Muscle layer of colon (tissue), 2 donors: ENCODE results near the gene MDM2.
A peak's percentile ranks its signal among the peaks of the same experiment; 100 is the strongest.
"Not testable (repeated sequence)": the region's sequence is repeated elsewhere in the genome, so short reads cannot be mapped to it uniquely, and the experiment has no call there.

Experiments
- H3K27ac ChIP-seq: one replicate; pipeline ENCODE4 v1.7.0; 2013; ENCODE audit warnings: low read depth, mild to moderate bottlenecking, low read length, moderate library complexity
- H3K27me3 ChIP-seq, 2 donors: one replicate each; pipeline ENCODE4 v1.7.0; 2013; ENCODE audit warnings: low read length in 2 of 2, mild to moderate bottlenecking in 2 of 2; ENCODE audit not compliant: insufficient read depth in 2 of 2, control insufficient read depth in 1 of 2
- H3K36me3 ChIP-seq: one replicate; pipeline ENCODE4 v1.7.0; 2013; ENCODE audit warnings: mild to moderate bottlenecking, low read length; ENCODE audit not compliant: insufficient read depth
- H3K4me1 ChIP-seq: one replicate; pipeline ENCODE4 v1.7.0; 2013; ENCODE audit warnings: mild to moderate bottlenecking, low read length; ENCODE audit not compliant: insufficient read depth
- H3K4me3 ChIP-seq, 2 donors: one replicate each; pipeline ENCODE4 v1.7.0; 2013; ENCODE audit warnings: low read length in 2 of 2, low read depth in 1 of 2, mild to moderate bottlenecking in 1 of 2, moderate library complexity in 1 of 2
- H3K9ac ChIP-seq: one replicate; pipeline ENCODE4 v1.7.0; 2013; ENCODE audit warnings: low read length
- H3K9me3 ChIP-seq: one replicate; pipeline ENCODE4 v1.7.0; 2013; ENCODE audit warnings: mild to moderate bottlenecking, low read length
- donor health status: abdominal sarcoma.
- donor health status: Adenocarcinoma of cecum.

The MDM2 gene

GRCh38 chr12:68800294-68800693 is 7.7 kb upstream of the MDM2 start:
- Histone ChIP-seq H3K9me3 (no peaks in the 10 kb centered on the region), H3K4me1 (no peaks in the 10 kb centered on the region), H3K4me3 (no peak overlapping the region), H3K9ac (no peak overlapping the region), H3K27ac (no peak overlapping the region), H3K27me3 (no peaks in the 10 kb centered on the region), H3K36me3 (no peaks in the 10 kb centered on the region)

- H3K9ac ChIP-seq, H3K4me1 ChIP-seq, H3K27me3 ChIP-seq, H3K9me3 ChIP-seq, H3K27ac ChIP-seq, H3K36me3 ChIP-seq, H3K4me3 ChIP-seq: not testable (repeated sequence)
These were observed 6.9 kb upstream of the MDM2 start for GRCh38 chr12:68801124-68801523.

DNA sequence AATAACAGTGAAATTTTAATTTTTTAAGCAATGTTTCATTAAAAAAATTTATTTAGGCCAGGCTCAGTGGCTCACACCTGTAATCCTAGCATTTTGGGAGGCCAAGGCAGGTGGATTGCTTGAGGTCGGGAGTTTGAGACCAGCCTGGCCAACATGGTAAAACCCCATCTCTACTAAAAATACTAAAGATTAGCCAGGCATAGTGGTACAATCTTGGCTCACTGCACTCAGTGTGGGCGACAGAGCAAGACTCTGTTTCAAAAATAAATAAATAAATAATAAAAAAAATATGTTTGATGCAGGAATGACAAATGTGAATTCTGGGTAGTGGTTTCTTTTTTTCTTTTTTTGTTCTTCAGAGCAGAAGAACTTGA is 5.6 kb upstream of the MDM2 start:
- H3K4me1 ChIP-seq, H3K9ac ChIP-seq, H3K27me3 ChIP-seq, H3K36me3 ChIP-seq, H3K4me3 ChIP-seq, H3K9me3 ChIP-seq, H3K27ac ChIP-seq: not testable (repeated sequence)

DNA sequence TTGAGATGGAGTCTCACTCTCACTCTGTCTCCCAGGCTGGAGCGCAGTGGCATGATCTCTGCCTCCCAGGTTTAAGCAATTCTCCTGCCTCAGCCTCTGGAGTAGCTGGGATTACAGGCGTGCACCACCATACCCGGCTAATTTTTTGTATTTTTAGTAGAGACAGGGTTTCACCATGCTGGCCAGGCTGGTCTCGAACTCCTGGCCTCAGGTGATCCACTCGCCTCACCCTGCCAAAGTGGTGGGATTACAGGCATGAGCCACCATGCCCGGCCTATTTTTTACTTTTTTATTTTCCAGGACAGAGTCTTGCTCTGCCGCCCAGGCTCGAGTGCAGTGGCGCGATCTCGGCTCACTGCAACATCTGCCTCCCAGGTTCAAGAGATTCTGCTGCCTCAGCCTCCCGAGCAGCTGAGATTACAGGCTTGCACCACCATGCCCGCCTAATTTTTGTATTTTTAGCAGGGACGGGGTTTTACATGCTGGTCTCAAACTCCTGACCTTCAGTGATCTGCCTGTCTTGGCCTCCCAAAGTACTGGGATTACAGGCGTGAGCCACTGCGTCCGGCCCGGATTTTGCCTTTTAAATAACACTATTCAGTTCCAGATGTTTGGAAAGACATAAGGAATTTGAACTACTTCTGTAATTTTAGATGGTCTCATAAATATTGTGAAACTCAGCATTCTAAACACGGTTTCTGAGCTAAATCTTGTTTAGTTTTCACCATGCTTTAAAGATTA is 4.9 kb upstream of the MDM2 start:
- H3K27ac ChIP-seq, H3K9me3 ChIP-seq: not testable (repeated sequence)

GRCh38 chr12:68803948-68804656 is 3.9 kb upstream of the MDM2 start:
- Histone ChIP-seq H3K36me3 (no peaks in the 10 kb centered on the region), H3K9me3 (no peaks in the 10 kb centered on the region), H3K4me1 (peaks cover 3% of the 10 kb centered on the region), H3K27ac (no peak overlapping the region), H3K27me3 (no peaks in the 10 kb centered on the region), H3K9ac (no peak overlapping the region), H3K4me3 (no peak overlapping the region)

More for the DNA sequence above, 4.9 kb upstream of the MDM2 start:
- not testable (repeated sequence) for H3K9ac ChIP-seq, H3K36me3 ChIP-seq, H3K27me3 ChIP-seq, H3K4me3 ChIP-seq, H3K4me1 ChIP-seq

GRCh38 chr12:68804657-68805591 is 3.1 kb upstream of the MDM2 start:
- Histone ChIP-seq H3K36me3 (peaks cover 4% of the 10 kb centered on the region), H3K27ac (no peak overlapping the region)

GRCh38 chr12:68805592-68806120 is 2.3 kb upstream of the MDM2 start:
- no peak overlapping the region for H3K4me3 ChIP-seq
- H3K9me3 ChIP-seq = no peaks in the 10 kb centered on the region
- H3K4me1 ChIP-seq = peaks cover 9% of the 10 kb centered on the region
- no peaks in the 10 kb centered on the region for H3K27me3 ChIP-seq
- no peak overlapping the region for H3K27ac ChIP-seq
- no peak overlapping the region for H3K9ac ChIP-seq
- H3K36me3 ChIP-seq = peaks cover 5% of the 10 kb centered on the region

More at GRCh38 chr12:68804657-68805591, 3.1 kb upstream of the MDM2 start:
- Histone ChIP-seq H3K9ac (no peak overlapping the region), H3K4me3 (no peak overlapping the region), H3K4me1 (peaks cover 9% of the 10 kb centered on the region), H3K9me3 (no peaks in the 10 kb centered on the region), H3K27me3 (no peaks in the 10 kb centered on the region)

DNA sequence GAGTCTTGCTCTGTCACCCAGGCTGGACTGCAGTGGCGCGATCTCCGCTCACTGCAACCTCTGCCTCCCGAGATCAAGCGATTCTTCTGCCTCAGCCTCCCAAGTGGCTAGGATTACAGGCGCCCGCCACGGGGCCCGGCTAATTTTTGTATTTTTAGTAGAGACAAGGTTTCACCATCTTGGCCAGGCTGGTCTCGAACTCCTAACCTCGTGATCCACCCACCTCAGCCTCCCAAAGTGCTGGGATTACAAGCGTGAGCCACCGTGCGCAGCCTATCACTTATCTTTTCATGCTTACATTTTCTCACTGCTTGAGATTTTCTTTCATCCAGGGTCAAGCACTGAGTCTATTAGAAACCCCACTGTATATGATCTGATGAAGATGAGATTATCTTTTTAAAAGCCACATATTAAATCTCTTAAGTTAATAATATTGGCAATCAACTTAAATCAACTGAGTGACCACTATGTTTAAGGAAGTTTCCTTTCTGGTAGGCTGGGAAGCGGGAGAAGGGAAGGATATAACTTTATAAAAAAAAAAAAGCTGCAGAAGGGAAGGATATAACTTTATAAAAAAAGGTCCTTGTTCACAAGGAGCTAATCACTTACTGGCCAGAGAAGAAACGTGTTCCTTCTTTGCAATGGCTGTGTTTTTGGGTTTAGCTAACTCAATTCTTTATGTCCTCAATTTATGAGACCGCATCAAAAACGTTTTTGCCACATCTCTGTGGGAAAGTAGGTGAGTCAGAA is 1.3 kb upstream of the MDM2 start:
- Histone ChIP-seq H3K27ac (no peak overlapping the region), H3K4me3 (no peak overlapping the region), H3K4me1 (peaks cover 9% of the 10 kb centered on the region), H3K27me3 (no peaks in the 10 kb centered on the region), H3K9ac (no peak overlapping the region), H3K36me3 (peaks cover 5% of the 10 kb centered on the region), H3K9me3 (no peaks in the 10 kb centered on the region)

DNA sequence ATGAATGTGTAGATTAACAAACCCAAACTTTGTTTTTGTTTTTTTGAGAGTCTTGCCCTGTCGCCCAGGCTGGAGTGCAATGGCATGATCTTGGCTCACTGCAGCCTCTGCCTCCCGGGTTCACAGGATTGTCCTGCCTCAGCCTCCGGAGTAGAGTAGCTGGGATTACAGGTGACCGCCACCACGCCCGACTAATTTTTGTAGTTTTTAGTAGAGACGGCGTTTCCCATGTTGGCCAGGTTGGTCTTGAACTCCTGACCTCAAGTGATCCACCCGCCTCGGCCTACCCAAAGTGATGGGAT is 752 bp upstream of the MDM2 start:
- H3K4me3 ChIP-seq = peak overlapping the region; percentile 79 to 98
- peak overlapping the region; percentile 90 for H3K9ac ChIP-seq
- H3K9me3 ChIP-seq, H3K27me3 ChIP-seq, H3K36me3 ChIP-seq: not testable (repeated sequence)
- peaks cover 10% of the 10 kb centered on the region for H3K4me1 ChIP-seq
- H3K27ac ChIP-seq = peak overlapping the region; percentile 96

DNA sequence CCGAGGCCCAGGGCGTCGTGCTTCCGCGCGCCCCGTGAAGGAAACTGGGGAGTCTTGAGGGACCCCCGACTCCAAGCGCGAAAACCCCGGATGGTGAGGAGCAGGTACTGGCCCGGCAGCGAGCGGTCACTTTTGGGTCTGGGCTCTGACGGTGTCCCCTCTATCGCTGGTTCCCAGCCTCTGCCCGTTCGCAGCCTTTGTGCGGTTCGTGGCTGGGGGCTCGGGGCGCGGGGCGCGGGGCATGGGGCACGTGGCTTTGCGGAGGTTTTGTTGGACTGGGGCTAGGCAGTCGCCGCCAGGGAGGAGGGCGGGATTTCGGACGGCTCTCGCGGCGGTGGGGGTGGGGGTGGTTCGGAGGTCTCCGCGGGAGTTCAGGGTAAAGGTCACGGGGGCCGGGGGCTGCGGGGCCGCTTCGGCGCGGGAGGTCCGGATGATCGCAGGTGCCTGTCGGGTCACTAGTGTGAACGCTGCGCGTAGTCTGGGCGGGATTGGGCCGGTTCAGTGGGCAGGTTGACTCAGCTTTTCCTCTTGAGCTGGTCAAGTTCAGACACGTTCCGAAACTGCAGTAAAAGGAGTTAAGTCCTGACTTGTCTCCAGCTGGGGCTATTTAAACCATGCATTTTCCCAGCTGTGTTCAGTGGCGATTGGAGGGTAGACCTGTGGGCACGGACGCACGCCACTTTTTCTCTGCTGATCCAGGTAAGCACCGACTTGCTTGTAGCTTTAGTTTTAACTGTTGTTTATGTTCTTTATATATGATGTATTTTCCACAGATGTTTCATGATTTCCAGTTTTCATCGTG is 612 bp downstream of the MDM2 start:
- Histone ChIP-seq H3K27me3 (no peaks in the 10 kb centered on the region), H3K4me3 (peak overlapping the region; percentile 79 to 98), H3K36me3 (peaks cover 17% of the 10 kb centered on the region), H3K9ac (peak overlapping the region; percentile 90), H3K4me1 (peaks cover 24% of the 10 kb centered on the region), H3K9me3 (no peaks in the 10 kb centered on the region), H3K27ac (peak overlapping the region; percentile 96)
